GM04504 (cell line): Measurements from ENCODE around the gene KRTAP4-5.
"Not testable (repeated sequence)": the region's sequence is repeated elsewhere in the genome, so short reads cannot be mapped to it uniquely, and the experiment has no call there.

Source experiments
- DNase-seq: peaks from one replicate; pipeline ENCODE4 v3.0.0-alpha.2; 2012; ENCODE audit warnings: low read depth

KRTAP4-5 gene

DNA sequence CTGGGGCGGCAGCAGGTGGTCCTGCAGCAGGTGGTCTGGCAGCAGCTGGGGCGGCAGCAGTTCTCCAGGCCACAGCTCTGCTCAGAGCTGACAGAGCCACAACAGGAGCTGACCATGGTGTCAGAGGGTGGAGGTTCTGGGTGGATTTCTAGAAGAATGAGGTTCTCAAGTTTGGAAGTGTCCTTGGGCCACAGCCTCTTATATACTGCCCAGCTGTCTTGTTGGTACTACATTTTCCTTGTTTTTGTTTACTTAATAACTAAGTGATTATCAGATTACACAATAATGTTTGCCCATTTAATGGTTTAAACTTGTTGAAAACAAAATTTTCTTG, at the start of gene KRTAP4-5:
TSS of gene KRTAP4-5 (minus strand) at position 174 of the 334 bp plus-strand sequence. CDS start at position 116, 58 bp downstream.
- no peak for DNase-seq

DNA sequence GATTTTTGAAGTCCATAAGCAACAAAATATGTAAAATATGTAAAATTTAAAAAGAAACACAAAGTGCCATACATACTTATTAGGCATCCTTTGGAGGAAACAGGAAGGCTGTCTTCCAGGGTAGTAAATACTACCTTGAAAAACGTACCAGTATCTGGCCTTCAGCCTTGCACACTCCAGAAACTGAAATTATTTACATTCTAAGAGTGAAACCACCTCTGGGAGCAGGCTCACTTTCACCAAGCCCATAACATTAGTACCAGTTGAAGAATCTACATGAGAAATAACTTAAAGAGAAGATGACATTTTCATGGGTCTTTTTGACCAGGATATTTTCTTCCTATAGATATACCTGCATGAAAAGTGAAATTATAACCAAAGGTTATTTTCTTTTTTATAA, 46.4 kb upstream of the KRTAP4-5 start:
- no peak for DNase-seq

DNA sequence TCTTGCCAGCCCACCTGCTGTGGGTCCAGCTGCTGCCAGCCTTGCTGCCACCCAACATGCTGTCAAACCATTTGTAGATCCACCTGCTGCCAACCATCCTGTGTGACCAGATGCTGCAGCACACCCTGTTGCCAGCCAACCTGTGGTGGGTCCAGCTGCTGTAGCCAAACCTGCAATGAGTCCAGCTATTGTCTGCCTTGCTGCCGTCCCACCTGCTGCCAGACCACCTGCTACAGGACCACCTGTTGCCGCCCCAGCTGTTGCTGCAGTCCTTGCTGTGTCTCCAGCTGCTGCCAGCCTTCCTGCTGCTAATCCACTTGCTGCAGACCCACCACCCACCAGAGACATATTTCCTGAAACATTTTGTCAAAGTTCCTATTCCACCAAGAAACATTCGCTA, 40.7 kb upstream of the KRTAP4-5 start:
- no peak for DNase-seq

DNA sequence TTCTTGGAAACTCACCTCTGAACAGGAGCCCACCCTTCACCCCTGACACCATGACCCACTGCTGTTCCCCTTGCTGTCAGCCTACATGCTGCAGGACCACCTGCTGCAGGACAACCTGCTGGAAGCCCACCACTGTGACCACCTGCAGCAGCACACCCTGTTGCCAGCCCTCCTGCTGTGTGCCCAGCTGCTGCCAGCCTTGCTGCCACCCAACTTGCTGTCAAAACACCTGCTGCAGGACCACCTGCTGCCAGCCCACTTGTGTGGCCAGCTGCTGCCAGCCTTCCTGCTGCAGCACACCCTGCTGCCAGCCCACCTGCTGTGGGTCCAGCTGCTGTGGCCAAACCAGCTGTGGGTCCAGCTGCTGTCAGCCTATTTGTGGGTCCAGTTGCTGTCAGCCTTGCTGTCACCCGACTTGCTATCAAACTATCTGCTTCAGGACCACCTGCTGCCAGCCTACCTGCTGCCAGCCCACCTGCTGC, 40.3 kb upstream of the KRTAP4-5 start, which contains the start of gene KRTAP9-1:
TSS of gene KRTAP9-1 (plus strand) at position 51 of the 482 bp plus-strand sequence. CDS start at position 51, 0 bp downstream.
- not testable (repeated sequence) for DNase-seq

DNA sequence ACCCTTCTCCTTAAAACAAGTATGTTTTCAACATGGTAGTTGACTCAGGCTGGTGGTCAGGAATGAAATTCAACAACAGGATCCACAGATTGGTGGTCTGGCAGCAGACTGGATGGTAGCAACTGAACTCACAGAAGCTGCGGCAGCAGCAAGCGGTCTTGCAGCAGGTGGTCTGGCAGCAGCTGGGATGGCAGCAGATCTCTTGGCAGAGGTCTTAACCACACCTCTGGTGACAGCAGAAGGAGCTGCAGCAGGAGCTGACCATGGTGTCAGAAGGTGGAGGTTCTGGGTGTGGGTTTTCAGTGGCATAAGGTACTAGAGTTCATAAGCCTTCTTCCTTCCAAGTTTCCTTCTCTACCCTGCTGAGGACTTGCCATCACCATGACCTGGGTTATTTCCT, 37.2 kb upstream of the KRTAP4-5 start:
- DNase-seq, result no peak

DNA sequence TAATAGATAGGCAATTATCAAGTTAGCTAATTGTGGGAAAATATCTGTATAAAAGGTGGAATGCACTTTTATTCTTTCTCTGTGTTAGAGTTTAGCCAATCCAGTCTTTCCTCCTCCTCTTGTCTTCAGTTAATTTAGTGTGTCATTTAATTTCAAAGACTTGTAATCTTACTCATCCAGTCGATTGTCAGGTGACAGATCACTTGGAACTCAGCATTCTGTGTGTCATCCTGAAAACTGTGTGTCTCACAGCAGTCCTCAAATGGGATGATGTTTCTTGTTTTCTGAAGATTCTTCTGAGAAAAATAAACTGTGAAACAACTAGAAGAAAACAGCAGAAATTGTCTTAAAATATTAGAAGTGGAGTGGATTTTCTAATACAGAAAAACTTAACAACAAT, 35.4 kb upstream of the KRTAP4-5 start:
- DNase-seq, result no peak

DNA sequence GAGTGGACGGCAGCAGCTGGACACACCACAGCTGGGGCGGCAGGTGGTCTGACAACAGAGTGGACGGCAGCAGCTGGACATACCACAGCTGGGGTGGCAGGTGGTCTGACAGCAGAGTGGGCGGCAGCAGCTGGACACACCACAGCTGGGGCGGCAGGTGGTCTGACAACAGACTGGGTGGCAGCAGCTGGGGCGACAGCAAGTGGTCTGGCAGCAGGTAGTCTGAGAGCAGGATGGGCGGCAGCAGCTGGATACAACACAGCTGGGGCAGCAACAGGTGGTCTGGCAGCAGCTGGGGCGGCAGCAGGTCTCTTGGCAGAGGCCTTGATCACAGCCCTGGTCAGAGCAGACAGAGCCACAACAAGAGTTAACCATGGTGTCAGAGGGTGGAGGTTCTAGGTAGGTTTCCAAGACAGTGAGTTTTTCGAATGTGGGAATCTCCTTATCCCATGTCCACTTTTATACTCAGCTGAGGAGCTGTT, 34.9 kb upstream of the KRTAP4-5 start, which contains the start of gene KRTAP4-1:
TSS of gene KRTAP4-1 (minus strand) at position 432 of the 482 bp plus-strand sequence. CDS start at position 375, 57 bp downstream.
- no peak for DNase-seq

DNA sequence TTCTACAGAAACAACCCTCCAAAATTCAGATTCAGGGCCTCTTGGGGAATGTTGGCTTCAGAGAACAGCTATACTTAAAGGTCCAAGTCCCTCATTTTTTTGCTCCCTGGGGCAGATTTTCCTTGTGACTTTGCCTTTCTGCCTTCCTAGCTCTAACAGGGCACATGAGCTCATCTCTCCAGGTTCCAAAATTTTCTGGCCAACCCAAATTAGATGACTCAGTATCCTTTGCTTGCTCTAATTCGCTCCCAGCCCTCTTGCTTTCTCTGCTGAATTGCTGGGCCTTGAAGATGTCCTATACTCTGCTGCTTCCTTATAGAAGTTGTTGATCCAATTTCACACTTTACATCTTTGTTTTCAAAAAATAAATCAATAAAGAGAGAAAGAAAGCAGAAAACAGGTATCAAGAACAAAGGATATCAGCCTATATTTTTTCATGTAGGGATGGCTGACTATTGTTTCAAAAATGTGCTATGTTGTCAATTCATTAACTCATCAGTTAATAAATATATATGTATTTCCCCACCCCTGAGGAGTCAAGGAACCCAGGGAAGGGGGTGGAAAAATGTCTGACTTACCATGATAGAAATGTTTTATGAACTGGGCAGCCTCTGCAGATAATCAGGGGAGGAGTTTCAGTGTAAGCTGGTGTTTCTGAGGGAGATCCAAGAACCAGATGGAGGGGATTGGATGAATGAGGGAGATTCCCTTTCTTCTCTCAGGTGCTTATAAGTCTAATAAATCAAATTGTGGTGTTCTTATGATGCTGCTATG, 29.4 kb upstream of the KRTAP4-5 start:
- peak; percentile 32 for DNase-seq

DNA sequence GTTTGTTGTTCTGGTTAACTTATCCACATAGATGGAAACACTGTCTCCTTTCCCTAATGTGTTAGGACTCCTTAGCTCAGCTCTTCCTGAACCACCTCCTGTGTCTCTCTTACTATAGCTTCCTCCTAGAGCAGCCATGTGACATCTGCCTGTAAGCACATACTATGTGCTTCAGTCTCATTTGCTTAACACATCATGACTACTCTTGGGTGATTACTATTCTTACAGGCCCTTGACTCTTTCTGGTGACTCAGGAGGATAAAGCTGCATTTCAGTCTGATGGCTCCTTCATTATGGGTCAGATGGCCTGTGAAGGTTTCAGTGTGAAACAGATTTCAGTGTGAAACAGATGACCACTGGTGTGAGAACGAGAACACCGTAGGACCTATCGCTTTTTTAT, 28.7 kb upstream of the KRTAP4-5 start:
- DNase-seq, result peak; percentile 36

DNA sequence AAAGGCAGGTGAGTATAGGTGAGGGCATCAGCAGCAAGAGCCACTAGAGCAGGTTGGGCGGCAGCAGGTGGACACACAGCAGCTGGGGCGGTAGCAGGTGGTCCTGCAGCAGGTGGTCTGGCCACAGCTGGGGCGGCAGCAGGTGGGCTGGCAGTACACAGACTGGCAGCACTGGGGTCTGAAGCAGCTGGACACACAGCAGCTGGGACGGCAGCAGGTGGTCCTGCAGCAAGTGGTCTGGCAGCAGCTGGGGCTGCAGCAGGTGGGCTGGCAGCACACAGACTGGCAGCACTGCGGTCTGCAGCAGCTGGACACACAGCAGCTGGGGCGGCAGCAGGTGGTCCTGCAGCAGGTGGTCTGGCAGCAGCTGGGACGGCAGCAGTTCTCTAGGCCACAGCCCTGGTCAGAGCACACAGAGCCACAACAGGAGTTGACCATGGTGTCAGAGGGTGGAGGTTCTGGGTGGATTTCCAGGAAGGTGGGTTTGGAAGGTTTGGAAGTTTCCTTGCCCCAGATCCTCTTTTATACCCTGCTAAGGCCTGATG, 28.2 kb upstream of the KRTAP4-5 start, which contains the start of gene KRTAP4-2:
TSS of gene KRTAP4-2 (minus strand) at position 495 of the 545 bp plus-strand sequence. CDS start at position 438, 57 bp downstream.
- no peak for DNase-seq

DNA sequence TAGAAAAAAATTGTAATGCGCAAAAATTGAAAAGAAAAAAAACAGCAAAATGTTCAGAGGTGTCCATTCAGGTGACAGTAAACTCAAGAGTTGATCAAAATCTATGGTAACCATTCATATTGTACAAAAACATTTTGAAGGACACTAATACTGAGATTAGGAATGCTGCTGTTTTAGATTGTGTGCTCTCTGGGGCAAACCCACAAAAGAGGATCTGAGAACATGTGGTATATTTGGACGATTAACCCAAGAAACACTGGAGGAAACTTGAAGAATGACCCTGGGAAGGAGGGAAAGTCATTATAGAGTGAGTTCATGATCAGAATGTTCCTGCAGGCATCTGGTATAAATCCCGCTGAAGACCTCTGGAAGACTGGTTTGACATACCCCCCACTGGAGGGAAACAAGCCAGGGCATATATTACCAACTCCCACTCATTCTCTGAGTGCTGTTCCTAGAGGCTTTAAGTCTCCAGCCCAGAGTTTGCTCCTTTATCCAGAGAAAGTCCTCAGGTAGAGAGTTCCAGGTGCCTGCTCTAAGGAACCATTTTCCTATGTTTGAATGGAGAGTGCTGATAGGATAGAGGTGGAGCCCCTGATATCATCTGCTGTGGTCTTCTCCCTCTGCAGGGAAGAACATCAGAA, 27.2 kb upstream of the KRTAP4-5 start:
- no peak for DNase-seq

DNA sequence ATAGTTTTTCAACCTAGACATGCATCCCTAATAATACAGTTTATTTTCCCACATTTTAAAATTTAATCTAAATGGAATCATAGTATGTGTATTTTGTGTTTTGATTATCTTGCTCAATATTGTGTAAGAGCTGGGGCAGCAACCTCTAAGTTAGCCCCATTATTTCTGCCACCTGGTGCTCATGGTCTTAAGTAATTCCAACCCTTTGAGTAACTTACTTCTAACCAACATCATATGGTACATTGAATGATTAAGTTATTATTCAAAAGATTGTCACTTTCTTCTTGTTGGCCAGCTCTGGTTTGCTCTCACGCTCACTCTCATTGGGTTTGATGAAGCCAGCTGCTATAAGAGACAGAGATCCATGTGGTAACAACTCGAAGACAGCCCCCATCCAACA, 22.3 kb upstream of the KRTAP4-5 start:
- DNase-seq, result no peak

DNA sequence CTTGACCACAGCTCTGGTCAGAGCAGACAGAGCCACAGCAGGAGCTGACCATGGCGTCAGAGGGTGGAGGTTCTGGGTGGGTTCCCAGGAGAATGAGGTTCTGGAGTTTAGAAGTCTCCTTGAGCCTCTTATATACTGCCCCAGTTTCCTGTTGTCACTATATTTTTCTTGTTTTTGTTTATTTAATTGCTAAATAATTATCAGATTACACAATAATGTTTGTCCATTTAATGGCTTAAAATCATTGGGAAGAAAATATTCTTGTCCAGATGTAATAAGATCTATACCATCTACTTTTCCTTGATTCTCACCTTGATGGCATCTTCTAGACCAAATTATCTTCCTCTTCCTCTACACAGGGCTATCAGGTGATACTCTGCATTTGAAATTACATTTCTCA, 18.5 kb upstream of the KRTAP4-5 start, which contains the start of gene KRTAP4-3:
TSS of gene KRTAP4-3 (minus strand) at position 101 of the 400 bp plus-strand sequence. CDS start at position 52, 49 bp downstream.
- DNase-seq, result no peak

DNA sequence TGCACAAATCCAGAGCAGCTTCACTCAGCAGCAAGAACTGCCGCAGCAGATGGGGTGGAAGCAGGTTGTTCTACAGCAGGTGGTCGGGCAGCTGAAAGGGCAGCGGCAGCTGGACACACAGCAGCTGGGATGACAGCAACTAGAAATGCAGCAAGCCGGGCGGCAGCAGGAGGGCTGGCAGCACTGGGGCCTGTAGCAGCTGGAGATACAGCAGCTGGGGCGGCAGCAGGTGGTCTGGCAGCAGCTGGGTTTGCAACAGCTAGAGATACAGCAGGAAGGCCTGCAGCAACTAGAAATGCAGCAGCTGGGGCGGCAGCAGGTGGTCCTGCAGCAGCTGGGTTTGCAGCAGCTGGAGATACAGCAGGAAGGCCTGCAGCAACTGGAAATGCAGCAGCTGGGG, 17.9 kb upstream of the KRTAP4-5 start:
- DNase-seq, result no peak

DNA sequence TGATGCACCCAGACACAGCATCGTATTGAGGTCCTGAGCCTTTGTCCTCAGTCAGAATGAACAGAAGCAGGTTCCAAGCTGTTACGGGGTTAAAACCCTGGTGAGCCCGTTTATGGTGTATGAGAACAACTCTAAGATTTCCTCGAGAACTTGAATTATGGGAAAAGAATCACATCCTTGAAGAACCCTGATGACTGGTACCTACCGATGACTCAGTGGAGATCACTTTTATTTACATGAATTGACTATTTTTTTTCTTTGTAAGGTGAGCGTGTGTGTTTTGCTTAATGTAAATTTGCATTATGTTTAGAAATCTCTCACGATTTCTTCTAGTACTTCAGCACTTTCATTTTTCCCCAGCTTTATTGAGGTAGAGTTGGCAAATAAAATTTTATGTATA, 14.2 kb upstream of the KRTAP4-5 start:
- DNase-seq, result no peak

DNA sequence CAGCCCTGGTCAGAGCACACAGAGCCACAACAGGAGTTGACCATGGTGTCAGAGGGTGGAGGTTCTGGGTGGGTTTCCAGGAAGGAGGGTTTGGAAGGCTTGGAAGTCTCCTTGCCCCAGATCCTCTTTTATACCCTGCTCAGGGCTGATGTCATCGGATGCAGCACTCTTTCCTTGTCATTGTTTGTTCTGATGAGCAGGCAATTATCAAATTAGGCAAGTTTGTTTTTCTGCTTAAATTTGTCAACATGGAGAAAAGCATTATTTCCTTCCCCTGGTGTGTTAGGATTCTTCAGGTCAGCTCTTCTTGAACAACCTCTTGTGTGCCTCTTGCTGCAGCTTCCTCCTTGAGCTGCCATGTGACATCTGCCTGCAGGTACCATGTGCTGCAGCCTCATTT, 11.0 kb upstream of the KRTAP4-5 start, which contains the start of gene KRTAP4-4:
TSS of gene KRTAP4-4 (minus strand) at position 101 of the 400 bp plus-strand sequence. CDS start at position 44, 57 bp downstream.
- DNase-seq, result no peak

DNA sequence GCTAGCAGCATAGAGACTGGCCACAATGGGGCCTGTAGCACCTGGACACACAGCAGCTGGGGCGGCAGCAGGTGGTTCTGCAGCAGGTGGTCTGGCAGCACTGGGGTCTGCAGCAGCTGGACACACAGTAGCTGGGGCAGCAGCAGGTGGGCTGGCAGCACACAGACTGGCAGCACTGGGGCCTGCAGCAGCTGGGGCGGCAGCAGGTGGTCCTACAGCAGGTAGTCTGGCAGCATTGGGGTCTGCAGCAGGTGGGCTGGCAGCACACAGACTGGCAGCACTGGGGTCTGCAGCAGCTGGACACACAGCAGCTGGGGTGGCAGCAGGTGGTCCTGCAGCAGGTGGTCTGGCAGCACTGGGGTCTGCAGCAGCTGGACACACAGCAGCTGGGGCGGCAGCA, 10.6 kb upstream of the KRTAP4-5 start:
- DNase-seq, result not testable (repeated sequence)

DNA sequence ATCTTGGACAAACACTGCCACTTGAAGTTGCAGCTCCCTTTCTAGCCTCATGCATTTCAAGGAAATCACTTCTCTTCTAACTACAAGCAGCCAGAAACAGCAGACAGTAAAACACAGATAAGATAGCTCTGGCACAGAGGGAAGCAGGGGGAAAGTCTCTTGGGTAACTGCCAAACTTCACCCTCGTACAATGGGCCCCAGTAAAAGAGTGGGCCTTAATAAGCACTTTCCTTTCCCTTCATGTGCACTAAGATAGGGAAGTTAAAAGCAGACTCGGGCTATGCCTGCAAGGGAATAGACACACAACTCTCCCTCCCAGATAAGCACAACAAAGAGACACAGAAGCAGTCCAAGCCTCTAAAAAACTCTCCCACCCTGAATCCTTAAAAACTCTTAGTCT, 4.2 kb upstream of the KRTAP4-5 start:
- DNase-seq, result no peak

DNA sequence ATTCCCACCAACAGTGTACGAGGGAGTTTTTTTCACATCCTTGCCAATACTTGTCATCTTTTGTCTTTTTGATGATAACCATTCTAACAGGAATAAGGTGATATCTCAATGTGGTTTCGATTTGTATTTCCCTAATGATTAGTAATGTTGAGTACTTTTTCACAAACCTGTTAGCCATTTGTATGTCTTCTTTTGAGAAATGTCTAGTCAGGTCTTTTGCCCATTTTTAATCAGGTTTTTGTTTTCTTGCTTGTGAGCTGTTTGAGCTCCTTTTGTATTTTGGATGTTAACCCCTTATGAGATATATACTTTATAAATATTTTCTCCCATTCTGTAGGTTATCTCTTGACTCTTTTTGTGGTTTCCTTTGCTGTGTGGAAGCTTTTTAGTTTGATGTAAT, 1.9 kb upstream of the KRTAP4-5 start:
- DNase-seq, result no peak

DNA sequence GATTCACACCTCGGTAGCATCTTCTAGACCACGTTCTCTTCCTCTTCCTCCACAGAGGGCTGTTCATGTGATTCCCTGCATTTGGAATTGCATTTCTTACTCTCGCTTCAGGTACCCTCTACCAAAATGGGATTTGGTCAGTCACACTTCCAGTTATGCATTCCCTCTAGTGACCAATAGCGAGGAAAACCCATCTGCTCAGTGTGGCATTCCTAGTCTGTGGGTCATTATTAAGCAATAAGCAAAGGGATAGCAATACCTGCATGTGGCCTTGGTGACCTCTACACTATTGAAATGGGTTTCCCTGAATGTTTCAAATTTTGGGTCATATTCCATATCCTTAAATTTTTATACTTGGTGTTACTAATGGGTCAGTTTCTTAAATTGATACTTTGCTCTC, 401 bp upstream of the KRTAP4-5 start:
- no peak for DNase-seq

DNA sequence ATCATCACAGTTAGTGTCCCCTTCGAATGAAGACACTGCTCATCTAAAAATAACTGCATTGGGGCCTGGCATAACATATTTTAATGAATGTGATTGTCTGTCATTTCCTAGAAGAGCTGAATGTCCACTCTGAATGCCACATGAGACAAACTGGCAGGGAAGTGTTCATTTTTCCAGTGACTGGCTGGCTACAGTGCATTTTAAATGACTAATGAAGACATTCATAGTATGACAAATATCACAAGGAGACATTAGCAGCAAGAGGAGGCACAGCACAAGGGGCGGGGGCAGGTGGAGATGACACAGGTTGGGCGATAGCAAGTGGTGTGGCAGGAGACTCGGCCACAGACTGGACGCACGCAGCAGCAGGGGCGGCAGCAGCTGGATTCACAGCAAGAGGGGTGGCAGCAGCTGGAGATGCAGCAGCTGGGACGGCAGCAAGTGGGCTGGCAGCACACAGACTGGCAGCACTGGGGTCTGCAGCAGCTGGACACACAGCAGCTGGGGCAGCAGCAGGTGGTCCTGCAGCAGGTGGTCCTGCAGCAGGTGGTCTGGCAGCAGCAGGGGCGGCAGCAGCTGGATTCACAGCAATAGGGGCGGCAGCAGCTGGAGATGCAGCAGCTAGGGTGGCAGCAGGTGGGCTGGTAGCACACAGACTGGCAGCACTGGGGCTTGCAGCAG, 514 bp downstream of the KRTAP4-5 start:
- not testable (repeated sequence) for DNase-seq
